AG09319 (cell line): ENCODE measurements around the gene PHKG1.
"Not testable (repeated sequence)": the region's sequence is repeated elsewhere in the genome, so short reads cannot be mapped to it uniquely, and the experiment has no call there.

ENCODE experiments used
- DNase-seq: peaks from one replicate; pipeline ENCODE4 v3.0.0-alpha.2; 2010; ENCODE audit warnings: low read depth; ENCODE audit errors: extremely low read depth
- CTCF ChIP-seq: IDR thresholded peaks from 2 replicates; pipeline ENCODE4 v1.5.1; 2011; ENCODE audit warnings: low read depth, mild to moderate bottlenecking, inconsistent platforms, low read length, moderate library complexity

Gene PHKG1

GRCh38 chr7:56092789-56093531 is at the start of gene PHKG1:
Gene PHKG1 (minus strand): TSS chr7:56092952. CDS start chr7:56088941, 4,011 bp downstream.
- peak; percentile 82 for DNase-seq
- peak; percentile 65 for TF ChIP-seq CTCF

GRCh38 chr7:56131062-56131461 is 38.3 kb upstream of the PHKG1 start:
- DNase-seq: not testable (repeated sequence)

DNA sequence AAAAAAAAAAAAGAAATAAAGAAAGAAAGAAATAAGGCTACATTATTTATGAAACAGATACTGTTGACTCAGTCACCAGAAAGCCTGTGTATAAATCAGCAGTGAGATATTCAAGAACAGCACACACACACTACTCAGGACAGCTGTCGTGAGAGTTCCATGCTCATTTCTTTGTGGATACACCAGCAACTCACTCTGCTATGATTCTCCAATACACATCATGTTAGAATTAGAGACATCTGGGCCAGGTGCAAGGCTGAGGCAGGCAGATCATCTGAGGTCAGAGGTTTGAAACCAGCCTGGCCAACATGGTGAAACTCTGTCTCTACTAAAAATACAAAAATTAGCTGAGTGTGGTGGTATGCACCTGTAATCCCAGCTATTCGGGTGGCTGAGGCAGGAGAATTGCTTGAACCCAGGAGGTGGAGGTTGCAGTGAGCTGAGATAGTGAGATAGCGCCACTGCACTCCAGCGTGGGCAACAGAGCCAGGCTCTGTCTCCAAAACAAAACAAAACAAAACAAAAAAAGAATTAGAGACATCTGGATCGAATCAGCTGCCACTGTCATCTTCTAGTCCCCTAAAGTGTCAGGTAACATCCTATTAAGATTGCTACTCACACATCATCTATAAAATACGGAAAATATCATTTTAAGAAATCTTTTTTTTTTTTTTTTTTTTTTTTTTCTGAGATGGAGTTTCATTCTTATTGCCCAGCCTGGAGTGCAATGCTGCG is 34.7 kb upstream of the PHKG1 start:
- DNase-seq: no peak
- TF ChIP-seq CTCF: no peak

DNA sequence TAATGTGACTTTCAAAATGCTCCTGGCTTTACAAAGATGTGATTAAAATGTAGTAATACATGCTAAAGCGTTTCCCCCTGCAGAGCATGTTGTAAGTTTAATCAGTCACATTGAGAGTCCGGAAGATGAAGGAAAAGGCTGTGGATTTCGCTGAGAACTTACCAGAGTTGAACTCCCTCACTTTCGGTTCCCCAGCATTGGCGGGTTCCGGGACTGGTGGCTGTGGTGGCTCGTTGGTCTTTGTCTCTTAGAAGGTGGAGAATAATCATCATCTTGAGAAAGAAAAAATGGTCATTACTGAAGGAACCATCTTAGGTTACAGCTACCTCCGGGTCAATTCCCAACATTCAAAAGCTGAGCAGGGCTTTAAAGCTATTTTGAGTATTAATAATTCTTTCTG is 33.1 kb upstream of the PHKG1 start:
- no peak for DNase-seq
- TF ChIP-seq CTCF: no peak

GRCh38 chr7:56124981-56125380 is 32.2 kb upstream of the PHKG1 start:
- DNase-seq: no peak
- TF ChIP-seq CTCF: no peak

- TF ChIP-seq CTCF: no peak
- DNase-seq: no peak
Measured at GRCh38 chr7:56121440-56121839, 28.7 kb upstream of the PHKG1 start.

DNA sequence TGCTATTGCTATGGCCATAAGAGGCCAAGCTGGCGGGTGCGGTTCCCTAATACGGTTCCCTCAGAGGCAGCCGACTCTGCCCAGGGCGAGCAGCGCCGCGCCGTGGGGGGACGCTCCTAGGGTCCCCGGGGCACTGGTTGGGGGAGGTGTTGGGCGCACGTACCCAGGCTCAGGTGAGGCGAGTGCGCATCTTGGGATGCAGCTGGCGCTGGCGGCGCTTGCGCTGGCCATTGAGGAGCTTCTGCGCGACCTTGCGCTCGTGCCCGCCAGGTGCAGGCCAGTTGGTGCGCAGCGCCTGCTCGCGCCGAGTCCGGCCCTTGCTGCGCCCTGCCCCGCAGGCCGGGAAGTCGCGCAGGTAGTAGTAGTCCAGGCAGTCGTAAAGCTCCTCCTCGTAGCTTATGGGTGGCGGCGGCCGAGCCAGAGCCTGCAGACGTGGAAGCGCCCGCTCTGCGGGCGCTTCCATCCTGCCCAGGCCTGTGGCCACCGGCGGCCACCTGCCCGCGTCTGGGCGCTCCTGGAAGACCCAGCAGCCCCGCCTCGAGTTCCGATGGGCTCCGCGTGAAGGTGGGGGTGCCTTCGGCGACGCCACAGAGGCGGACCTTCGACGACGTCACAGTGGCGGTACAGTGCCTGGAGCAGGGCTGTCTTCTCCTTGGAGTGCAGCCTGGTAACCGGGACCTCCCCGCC is 23.2 kb upstream of the PHKG1 start, which contains the start of gene NUPR2:
Gene NUPR2, minus strand, starts transcription at position 566 of the 687 bp plus-strand sequence. Its CDS starts 103 bp downstream, at position 463.
- DNase-seq: no peak
- TF ChIP-seq CTCF: no peak

DNA sequence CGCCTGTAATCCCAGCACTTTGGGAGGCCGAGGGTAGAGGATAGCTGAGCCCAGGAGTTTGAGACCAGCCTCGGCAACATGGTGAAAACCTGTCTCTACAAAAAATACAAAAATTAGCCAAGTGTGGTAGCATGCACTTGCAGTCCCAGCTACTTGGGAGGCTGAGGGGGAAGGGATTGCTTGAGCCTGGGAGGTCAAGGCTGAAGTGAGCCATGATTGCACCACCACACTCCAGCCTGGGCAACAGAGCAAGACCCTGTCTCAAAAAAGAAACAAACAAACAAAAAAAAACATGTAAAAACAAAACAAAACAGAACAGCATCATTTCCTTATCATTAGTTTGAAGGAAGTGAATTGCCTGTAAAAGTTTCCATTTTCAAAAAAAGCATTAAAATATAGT is 19.5 kb upstream of the PHKG1 start:
- DNase-seq: not testable (repeated sequence)
